Measurements from ENCODE around the gene MYH10.

Gene MYH10

DNA sequence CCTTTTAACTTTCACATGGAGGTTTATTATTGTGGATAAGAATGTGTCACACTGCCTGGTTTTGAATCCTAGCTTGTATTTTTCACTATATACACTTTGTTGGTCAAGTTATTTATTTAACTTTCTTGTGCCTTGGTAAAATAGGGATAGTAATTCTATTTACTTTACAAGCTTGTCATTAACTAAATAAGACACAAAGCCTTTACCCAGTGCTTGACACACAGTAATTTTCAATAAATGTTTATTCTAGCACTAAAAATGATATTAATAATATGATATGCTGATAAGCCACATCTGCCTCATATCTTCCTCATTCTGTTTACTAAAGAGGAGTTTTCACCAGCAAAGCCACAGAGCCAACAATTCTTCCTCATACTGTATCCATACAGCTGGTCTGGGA, 27.8 kb downstream of the MYH10 start:
- DNase-seq = no peak

DNA sequence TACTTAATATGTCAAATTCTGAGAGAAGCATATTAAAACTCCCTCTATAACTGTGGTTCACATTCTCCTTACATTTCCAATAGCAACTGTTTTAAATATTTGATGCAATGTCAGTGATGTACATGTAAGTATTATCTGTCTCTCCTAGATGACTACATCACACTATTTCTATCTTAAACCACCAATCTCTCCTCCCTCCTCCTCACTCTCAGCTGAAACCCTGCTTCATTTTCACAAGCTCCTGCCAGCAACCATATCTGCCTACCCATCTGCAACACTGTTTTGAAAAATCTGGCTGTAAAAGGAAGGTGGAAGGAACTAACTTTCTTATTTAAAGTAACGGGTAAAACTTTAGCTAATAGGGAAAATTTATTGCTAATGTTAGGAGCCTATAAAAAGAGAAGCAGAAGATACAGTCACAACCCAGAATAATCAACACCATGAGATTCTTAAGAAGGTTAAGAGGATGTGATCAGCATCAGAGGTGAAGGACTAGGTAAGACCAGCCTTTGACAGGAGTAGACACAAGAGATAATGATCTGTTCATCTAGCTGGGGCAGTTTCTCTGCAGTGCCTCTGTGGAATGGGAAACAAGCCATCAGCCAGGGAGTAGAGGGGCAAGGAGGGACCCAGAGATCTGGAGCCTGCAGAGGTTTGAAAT, 31.0 kb downstream of the MYH10 start:
- DNase-seq = no peak

DNA sequence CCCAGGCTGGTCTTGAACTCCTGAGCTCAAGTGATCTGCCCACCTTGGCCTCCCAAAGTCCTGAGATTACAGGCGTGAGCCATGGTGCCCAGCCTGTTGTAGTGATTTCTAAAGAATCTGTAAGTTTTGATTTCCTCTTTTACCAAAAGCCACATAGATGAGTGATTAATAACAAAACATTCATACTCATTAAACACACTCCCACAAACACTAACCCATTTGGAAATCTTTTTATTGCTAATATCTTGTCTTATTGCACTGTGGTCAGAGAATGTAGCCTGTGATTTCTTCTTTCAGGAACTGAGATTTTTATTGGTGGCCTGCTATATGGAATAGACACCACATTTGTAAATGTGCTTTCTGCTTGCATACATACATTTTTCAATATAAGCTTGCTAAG, 31.6 kb downstream of the MYH10 start:
- no peak for DNase-seq

DNA sequence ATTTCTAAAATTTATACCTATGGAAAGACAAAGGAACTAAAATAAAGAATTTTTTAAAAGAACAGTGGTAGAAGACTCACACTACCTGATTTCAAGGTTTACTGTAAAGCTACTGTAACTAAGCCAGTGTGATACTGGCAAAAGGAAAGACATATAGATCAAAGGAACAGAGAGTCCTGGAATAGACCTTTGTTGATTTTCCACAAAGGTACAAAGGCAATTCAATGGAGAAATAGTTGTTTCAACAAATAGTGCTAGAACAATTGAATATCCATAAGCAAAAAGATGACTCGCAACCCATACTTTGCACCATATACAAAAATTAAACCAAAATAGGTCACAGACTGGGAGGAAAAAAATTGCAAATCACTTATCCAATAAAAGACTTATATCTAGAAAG, 36.7 kb downstream of the MYH10 start:
- no peak for DNase-seq

DNA sequence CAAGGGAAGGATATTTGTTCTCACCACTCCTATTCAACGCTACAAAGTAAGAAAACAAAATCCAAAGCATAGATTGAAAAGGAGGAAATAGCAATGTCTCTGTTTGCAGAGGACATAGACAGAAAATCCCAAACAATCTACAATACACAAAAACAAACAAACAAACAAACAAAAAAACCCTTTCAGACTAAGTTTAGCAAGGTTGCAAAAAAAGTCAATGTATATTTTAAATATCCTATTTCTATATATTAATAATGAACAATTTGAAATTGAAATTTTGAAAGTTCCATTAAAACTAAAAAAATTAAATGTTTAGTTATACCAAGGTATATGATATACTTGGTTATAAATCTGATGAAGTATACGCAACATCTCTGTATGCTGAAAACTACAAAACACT, 37.2 kb downstream of the MYH10 start:
- no peak for DNase-seq

DNA sequence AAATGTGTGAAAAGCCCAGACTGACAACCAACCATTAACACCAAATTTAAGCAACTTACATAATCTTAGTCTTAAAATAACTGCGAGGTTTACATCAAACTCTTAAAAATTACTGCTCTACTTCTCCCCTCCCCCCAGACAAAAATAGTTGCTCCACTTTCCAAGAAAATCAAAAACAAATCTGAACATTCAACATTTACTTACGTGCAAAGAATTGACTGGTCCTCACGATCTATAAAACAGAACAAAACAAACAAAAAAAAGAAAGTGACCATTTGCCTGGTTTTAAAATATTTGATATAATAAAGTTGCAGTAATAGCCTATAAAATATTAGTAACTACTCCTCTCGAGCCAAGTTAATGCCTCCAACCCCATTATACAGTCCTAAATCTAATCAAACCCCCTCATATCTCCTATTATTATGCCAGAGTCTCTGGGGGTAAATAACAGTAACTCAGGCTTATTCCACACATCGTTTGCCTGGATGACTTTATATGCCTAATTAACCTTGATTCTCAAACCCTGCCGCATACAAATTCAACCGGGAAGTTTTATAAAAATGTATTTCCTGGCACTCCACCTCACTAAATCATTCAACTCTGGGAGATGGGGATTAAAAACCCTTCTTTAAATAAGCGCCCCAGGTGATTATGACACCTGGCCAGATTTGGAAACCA, 41.5 kb downstream of the MYH10 start:
- no peak for DNase-seq

DNA sequence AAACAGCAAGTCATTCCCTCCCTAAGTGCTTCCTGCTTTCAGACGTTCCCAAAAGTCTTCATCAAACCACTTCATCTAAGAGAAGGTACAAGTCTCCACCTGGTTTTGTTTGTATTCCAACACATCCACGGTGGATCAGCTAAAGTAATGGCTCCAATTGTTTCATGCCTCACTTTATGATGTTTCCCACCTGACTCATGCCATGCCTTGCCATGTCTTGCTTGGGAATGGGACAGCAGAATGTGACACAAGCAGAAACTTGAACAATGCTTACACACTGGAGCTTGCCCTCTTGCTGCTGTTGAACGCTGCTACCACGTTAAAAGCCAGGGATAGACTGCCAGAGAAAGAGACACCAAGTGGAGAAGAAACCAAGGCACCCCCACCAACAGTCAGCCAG, 43.8 kb downstream of the MYH10 start:
- DNase-seq = no peak

DNA sequence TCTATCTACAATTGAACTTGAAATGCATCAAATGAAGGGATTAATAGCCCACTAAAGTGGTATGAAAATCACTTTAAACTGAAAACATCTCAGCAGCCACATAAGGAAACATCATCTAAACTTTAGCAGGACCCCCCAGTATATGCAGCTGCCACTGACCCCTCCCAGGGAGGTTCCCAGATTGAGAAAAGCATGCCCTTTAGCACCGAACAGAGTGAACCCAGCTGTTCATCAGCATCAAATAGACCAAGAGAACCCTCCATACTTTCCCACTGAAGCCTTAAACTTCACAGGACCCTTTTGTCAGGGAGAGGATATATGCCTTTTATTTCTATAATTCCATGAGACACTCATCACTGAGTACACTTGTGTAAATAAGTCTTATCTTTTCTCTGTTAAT, 44.6 kb downstream of the MYH10 start:
- DNase-seq = no peak

DNA sequence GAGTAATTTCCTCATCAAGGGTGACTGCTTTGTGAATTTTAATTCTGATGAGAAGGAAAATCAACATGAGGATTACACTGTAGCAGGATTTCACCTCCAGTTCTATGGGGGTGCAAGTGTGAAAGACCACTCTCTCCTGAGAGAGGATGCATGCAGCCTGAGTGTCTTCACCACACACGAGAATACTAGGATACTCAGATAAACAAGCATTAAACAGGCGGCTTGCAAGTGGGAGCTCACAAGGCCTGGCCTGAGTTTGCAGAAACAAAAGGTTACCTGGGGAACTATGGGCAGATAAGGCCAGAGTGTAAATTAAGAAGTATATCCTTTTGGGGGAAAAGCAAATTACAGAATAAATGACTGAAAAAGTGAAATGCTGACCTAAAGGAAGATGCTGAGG, 46.6 kb downstream of the MYH10 start:
- DNase-seq = no peak

DNA sequence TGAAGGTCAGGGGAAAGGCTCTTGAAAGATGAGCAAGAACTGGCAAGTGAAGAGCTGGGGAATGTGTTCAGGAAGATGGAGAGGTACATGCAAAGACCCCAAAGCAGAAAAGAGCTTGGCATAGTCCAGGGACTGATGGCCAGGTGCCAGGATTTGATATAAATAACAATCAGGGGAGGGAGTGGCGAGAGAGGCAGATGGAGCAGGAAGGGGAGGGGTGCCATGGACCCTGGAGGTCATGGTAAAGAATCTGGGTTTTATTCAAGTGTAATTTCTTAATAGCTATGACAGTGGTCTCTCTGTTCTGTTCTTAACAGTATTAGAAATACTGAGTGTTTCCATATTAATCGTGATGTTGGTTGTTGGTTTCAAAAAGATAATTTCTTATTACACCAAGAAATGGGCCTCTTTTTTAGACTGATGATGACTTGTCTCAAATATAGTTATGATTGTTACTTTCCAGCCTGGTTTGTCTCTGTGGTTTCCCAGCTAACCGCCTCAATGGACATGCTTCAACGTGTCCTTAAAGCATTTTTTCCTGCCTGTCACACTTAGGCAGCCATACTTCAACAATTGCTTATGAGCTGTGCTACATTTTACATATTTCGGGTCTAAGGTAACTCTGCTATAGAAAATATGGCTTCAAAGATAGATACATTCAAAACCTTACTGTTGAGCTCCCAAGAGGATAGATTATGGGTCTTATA, 49.4 kb downstream of the MYH10 start:
- DNase-seq = no peak

DNA sequence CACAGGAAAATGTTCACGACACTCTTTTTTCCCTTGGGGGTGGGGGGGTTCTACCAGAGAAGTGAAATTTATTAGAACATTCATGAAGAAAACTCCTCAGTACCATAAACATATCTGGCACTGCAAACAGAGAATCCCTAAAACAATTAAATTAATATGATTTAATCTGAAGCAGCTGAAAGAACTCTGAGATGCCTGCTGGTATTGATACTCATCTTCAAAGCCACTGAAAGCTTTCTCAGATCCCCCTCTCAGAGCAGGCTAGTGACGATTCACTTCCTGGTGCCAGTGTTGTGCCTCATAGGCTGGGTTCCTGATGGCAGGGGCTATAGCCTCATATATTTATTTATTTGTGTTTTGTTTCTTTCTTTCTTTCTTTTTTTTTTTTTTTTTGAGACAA, 52.7 kb downstream of the MYH10 start:
- DNase-seq = no peak

DNA sequence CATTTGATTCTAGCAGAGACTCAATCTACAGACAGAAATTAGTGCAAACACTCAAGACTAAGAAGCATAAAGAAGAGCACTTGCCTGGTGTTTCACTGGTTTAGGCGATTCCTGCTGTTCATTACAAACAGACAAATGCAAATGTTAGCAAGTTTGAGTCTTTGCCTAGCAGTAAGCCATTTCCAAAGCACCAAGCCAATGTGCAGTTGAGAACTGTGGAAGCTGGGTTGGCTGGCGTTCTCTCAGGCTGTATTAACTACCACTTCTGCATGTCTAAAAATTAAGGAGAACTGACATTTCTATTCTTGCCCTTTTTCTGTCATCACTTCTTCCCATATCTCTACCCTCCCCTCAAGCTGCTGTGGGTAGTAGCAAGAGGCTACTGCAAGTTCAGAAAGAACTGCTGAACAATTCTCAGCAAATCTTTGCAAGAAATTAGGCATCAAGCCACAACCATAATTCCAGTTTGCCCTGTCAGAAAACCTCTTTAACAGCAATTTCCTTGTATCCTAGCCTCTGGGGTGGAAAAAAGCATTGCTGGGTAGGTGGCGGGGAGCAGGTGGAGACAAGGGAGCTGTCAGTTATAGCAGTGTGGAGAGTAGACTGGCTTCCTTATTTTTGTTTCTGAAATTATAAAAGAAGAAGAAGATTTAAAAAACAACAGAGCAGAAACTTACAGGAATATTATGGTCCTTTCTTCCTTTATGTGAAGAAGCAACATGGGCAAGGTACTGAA, 53.8 kb downstream of the MYH10 start:
- DNase-seq = no peak

DNA sequence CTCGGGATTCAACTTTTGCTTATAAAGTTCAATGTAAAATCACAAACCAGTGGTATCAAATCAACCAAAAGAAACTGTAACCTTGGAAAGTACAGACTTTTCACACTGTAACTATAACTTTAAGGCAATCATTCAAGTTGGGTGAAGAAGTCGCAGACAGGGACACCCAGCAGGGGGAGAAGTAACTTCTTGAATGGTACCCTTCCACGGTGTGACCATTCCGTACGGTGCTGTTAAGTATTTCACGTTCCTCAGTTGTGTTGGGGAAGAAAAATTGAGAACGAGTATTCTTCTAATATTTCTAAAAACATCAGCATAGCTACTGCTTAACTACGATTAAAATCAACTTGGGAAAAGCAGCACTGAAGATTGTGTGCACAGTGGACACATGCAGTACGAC, 55.8 kb downstream of the MYH10 start:
- DNase-seq = no peak

DNA sequence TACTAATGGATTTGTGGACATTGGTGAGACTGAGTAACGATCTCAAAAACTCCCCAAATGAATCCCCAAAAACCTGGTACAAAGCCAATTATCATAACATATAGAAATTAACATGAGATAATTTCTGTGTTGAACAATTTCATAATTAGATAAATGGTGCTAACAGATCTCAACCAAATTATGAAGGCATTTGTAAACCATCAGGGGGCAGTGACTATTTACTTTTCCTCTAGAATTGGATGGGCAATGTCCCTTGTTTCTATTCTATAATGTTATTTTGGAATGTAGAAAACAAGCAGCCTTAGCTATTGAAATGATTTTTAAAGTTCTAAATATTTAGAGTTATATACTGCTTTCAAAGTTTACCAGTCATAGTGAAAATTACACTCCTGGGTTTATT, 57.8 kb downstream of the MYH10 start:
- DNase-seq = no peak

DNA sequence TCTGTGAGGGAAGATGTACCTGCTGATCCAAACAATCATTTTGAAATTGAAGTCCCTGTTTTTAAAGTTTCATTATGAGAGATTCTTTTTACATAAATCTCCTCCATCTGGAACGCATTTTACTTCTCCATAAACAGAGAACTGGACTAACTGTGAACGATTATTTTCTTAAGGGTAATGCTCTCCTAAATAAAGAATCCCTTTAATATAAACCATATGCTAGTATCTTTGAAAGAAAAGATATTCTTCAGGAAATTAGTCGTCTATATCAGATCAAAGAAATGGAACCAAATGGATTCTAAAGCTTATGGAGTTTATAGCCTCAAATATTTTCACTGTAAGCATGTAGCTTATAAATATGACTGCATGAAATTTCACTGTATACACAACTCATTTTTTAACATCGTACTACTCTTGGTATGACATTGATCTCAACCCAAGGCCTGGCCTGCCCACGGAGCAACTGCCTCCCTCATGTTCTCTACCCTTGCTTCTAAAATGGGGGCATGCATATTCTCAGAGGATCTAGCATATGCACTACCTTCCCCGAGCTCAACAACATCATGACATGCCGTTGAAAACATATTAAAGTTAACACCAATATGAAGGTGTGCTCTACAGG, 66.4 kb downstream of the MYH10 start:
- no peak for DNase-seq

DNA sequence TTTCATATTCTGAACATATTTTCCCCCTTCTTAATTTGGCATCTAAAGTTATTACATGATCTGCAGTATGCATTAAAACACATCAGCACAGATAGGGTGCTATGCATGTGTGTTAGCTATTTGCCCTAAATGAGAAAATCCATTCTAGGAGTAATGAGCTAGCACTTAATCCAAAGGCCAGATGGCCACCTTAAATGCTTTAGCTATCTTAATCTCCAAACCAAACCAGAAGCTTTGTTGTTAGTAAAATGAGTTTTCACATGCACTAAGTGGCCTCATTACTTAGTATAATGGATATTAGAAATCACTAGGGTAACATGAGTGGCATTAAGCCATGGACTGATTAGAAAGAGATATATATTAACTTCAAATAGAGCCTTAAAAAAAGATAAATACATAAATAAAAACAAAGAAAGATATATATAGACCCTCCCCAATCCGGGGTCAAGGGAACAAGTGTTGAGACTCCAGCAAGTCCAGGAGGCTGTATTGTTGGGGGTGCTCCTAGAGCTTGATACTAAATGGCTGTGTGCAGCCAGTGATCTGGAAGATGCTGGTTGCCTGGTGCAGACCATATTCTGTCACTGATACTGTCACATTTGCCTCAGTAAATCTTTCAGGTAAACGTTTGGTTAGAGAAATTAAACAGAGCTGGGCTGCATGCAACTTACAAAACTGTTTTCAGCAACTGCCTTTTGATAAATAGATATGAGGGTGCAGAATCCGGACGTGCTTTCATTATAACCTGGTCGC, 67.3 kb downstream of the MYH10 start:
- DNase-seq = no peak

DNA sequence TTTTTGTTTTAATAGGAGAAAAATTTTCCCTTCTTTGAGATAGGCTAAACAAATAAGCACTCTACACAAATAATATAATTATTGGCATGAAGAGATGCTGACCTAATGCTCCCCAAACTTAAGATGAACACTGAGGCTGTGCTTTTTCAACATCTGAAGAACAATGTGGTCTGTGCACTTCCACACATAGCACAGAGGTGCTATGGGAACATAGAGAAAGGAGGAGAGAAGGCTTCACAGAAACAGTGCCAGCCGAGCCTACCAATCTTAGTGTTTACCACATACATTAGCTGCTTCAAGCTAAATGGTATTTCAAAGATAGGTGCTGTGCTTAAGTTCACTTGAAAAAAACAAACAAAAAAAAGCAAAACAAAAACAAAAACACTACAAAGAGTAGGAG, 72.4 kb downstream of the MYH10 start:
- no peak for DNase-seq

DNA sequence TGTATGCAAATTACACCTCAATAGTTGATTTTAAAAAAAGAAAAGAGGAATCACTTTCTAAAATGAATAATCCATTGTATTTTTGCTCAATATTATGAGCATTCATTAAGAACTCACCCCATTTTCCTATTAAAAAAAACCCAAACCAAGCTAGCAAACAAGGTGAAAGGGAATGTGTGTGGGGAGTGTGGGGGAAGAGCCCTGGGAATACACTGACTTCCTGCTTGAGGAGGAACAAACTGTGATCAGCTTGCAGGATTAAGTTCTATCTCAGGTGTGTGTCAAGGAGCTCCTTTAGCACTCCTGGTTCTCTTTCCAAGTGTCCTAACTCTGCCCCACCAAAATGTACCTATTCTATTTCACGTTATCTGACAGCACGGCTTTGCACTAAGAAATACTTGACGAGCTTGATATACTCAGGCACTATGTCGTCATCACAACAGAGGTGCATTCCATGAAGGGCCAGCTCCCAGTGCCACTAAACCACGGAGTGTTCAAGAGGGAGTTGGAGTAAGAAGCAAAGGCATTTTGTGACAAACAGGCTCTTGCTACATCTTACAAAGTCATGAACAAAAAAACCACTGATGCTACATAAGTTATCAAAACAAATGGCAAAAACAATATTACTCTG, 73.2 kb downstream of the MYH10 start:
- DNase-seq = no peak

DNA sequence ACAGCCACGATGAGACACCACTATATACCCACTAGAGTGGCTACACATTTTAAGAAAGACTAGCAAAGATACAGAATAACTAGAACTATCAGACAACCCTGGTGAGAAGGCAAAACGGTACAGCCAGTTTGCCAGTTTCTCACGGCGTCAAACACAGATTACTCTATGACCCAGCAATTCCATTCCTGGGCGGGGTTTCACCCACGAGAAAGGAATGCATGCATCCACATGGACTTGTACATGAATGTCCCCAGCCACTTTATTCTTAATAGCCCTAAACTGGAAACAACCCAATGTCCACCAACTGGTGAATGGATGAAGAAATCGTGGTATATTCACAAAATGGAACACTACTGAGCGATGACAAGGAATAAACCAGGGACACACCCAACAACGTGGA, 74.5 kb downstream of the MYH10 start:
- no peak for DNase-seq

DNA sequence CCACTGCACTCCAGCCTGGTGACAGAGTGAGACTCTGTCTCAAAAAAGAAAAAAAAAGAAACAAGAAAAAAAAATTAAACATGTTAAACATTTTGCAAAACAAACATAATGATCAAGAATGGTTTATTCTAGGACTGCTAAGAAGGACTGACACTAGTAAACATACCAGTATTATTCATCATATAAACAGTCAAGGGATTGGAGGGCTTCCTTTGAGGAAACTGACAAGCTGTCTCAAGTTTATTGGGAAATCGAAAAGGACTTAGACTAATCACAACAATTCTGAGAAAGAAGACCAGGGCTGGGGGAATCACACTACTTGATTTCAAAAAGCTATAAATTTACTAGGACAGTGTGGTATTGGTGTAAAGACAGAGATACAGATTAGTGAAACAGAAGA, 75.5 kb downstream of the MYH10 start:
- DNase-seq = no peak

DNA sequence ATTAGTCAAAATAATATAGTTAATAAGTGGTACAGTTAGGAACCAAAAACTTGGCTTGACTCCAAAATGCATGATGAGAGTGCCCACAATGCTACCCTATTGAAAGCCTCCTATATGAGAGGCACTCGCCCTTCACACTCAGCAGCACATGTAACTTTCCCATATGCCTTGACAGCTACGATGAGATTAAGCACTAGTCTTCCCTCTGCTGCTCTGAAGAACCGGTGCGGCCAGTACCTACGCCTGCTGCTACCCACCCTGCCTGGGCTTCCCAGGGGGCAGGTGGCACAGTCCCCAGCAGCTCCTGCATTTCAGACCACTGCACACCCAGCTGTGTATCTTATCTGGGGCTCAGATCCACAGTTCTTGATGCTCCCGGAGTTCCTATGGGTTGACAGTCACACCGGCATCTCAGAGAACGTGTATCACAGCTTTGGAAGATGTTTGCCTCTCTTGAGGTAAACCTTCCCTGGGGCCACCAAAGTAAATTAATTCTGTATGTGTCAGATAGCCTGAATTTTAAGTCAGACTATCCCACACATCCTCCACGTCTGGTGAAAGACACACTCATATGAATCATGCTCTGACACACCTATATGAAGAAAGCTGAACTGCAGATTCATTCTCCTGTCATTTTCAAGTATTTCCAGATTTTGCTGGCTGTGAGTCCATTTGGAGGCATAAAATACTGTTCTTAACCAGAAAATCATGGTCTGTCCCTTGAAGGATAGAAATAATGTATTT, 77.8 kb downstream of the MYH10 start:
- DNase-seq = no peak

Data from SIG-M5 (cell line).